Smooth muscle cell (in vitro differentiated cells): Measurements from ENCODE around the gene HSBP1L1. TPM values are rescaled to one million over a fixed set of nuclear protein-coding genes. Genes with fewer than 3 reads are reported as not detected.

Experiments used
- DNase-seq: peaks from one replicate; lab custom pipeline; 2025; ENCODE audit not compliant: unreplicated experiment; lab: John Stamatoyannopoulos, UW
- H2AFZ ChIP-seq: fragments of 200-600 bp; sonication (generic); 2 replicates; pipeline ENCODE4 v1.6.0; 2016; ENCODE audit warnings: antibody characterized with exemption, low read depth, mild to moderate bottlenecking
- H3F3A ChIP-seq: fragments of 200-600 bp; sonication (generic); 2 replicates; pipeline ENCODE4 v1.6.0; 2017; ENCODE audit warnings: antibody characterized with exemption, low read depth
- H3K27ac ChIP-seq: fragments of 200-600 bp; sonication (generic); 2 replicates; pipeline ENCODE4 v1.5.1; 2016; ENCODE audit warnings: low read depth, mild to moderate bottlenecking
- H3K27me3 ChIP-seq: fragments of 200-600 bp; sonication (generic); 2 replicates; pipeline ENCODE4 v1.6.1; 2016; ENCODE audit warnings: low read depth, mild to moderate bottlenecking
- H3K36me3 ChIP-seq: fragments of 200-600 bp; sonication (generic); 2 replicates; pipeline ENCODE4 v1.5.1; 2016; ENCODE audit warnings: low read depth
- H3K4me1 ChIP-seq: fragments of 200-600 bp; sonication (generic); 2 replicates; pipeline ENCODE4 v1.5.1; 2016; ENCODE audit warnings: low read depth
- H3K4me2 ChIP-seq: fragments of 200-600 bp; sonication (generic); 2 replicates; pipeline ENCODE4 v1.6.0; 2016; ENCODE audit warnings: mild to moderate bottlenecking
- H3K4me3 ChIP-seq: fragments of 200-600 bp; sonication (generic); 2 replicates; pipeline ENCODE4 v1.5.1; 2016; ENCODE audit warnings: mild to moderate bottlenecking
- H3K79me2 ChIP-seq: fragments of 200-600 bp; sonication (generic); 2 replicates; pipeline ENCODE4 v1.6.0; 2016; ENCODE audit warnings: low read depth, mild to moderate bottlenecking
- H3K9ac ChIP-seq: fragments of 200-600 bp; sonication (generic); 2 replicates; pipeline ENCODE4 v1.6.0; 2016; ENCODE audit warnings: low read depth
- H3K9me3 ChIP-seq: fragments of 200-600 bp; sonication (generic); replicated peaks from 2 replicates; pipeline ENCODE4 v1.5.1; 2016; ENCODE audit warnings: low read depth
- H4K20me1 ChIP-seq: fragments of 200-600 bp; sonication (generic); 2 replicates; pipeline ENCODE4 v1.6.0; 2016; ENCODE audit warnings: low read depth
- CTCF ChIP-seq: fragments of 200-600 bp; sonication (generic); IDR thresholded peaks from 2 replicates; pipeline ENCODE4 v1.5.1; 2017; ENCODE audit warnings: borderline replicate concordance, mild to moderate bottlenecking, antibody characterized with exemption; ENCODE audit not compliant: insufficient read depth, poor library complexity, severe bottlenecking
- WGBS: methylation state at CpG from one replicate; pipeline ENCODE4 v1.1.7; 2016; ENCODE audit warnings: low lambda C conversion rate; 5-methylcytosine and 5-hydroxymethylcytosine counted together
- polyA plus RNA-seq: library from polyadenylated mRNA; unstranded; fragments of >200 nt; fragmentation: Nextera tagmentation; extraction: Ambion mirVana; gene quantifications from 2 replicates; pipeline ENCODE4 v1.2.1, GENCODE V29; 2016
- total RNA-seq: library from RNA; depleted of rRNA; stranded (reverse); fragments of >200 nt; gene quantifications from 2 replicates; pipeline ENCODE4 v1.2.3, GENCODE V29; 2014

HSBP1L1 gene
- total and polyA plus RNA-seq, 2 experiments from 2014 or later = 12.4 to 24.6 TPM

- TF ChIP-seq CTCF = no peak
- Histone ChIP-seq H4K20me1 (peaks cover 50% of the 10 kb centered on the region), H3K4me3 (no peak overlapping the region), H3K4me2 (no peak overlapping the region), H3K27me3 (no peaks in the 10 kb centered on the region), H3K36me3 (no peaks in the 10 kb centered on the region), H3K79me2 (peaks cover 16% of the 10 kb centered on the region), H3K9ac (no peak overlapping the region), H3F3A (no peaks in the 10 kb centered on the region), H3K27ac (no peak overlapping the region), H3K4me1 (peaks cover 4% of the 10 kb centered on the region), H2AFZ (no peak overlapping the region), H3K9me3 (no peaks in the 10 kb centered on the region)
- 96% methylated on average over 26 of the region's 26 CpGs for WGBS
- DNase-seq = no peak
These were observed 40.4 kb upstream of the HSBP1L1 start for GRCh38 chr18:79923896-79924585.

GRCh38 chr18:79924814-79925731 lies 39.4 kb upstream of the HSBP1L1 start:
- no peak for TF ChIP-seq CTCF
- H3K4me2 ChIP-seq = no peak overlapping the region
- no peak overlapping the region for H3K9ac ChIP-seq
- H3F3A ChIP-seq = no peaks in the 10 kb centered on the region
- no peaks in the 10 kb centered on the region for H3K27me3 ChIP-seq
- 95% methylated on average over 25 of the region's 25 CpGs for WGBS
- H3K4me1 ChIP-seq = peaks cover 4% of the 10 kb centered on the region
- peaks cover 50% of the 10 kb centered on the region for H4K20me1 ChIP-seq
- peaks cover 26% of the 10 kb centered on the region for H3K79me2 ChIP-seq
- no peak overlapping the region for H2AFZ ChIP-seq
- peaks cover 7% of the 10 kb centered on the region for H3K36me3 ChIP-seq
- DNase-seq = no peak
- H3K4me3 ChIP-seq = no peak overlapping the region
- peaks cover 7% of the 10 kb centered on the region for H3K9me3 ChIP-seq
- H3K27ac ChIP-seq = no peak overlapping the region

GRCh38 chr18:79926306-79926705 lies 38.1 kb upstream of the HSBP1L1 start:
- Histone ChIP-seq H2AFZ (no peak overlapping the region), H3K27me3 (no peaks in the 10 kb centered on the region), H3K4me1 (peaks cover 4% of the 10 kb centered on the region), H3K4me3 (no peak overlapping the region), H3K4me2 (no peak overlapping the region), H3F3A (no peaks in the 10 kb centered on the region), H3K36me3 (peaks cover 10% of the 10 kb centered on the region), H3K27ac (no peak overlapping the region), H3K79me2 (peaks cover 37% of the 10 kb centered on the region), H4K20me1 (peaks cover 50% of the 10 kb centered on the region), H3K9ac (no peak overlapping the region), H3K9me3 (peaks cover 7% of the 10 kb centered on the region)
- WGBS = 97% methylated on average over 11 of the region's 11 CpGs
- TF ChIP-seq CTCF = no peak
- DNase-seq = no peak
